HepG2 (cell line): ENCODE measurements around the gene SUPT6H. TPM values are rescaled to one million over a fixed set of nuclear protein-coding genes. Genes with fewer than 3 reads are reported as not detected.

Source experiments
- ATAC-seq: fragments of 200-7000 bp; cut with Tn5 transposase; 3 replicates; pipeline ENCODE4 v1.9.1; 2020; ENCODE audit warnings: mild to moderate bottlenecking, moderate library complexity
- BruUV-seq: library from RNA; stranded (reverse); fragments of 400-500 nt; replicated peaks from 2 replicates; lab custom pipeline; 2021; lab: Mats Ljungman, UMichigan
- CTCF ChIA-PET: fragments of 300-600 bp; formaldehyde crosslinking; extraction: SDS; loops from one replicate; lab custom pipeline; 2021; ENCODE audit warnings: low total read pairs, inconsistent platforms, low intra/inter-chr PET ratio; lab: Yijun Ruan, JAX
- POLR2A ChIA-PET: fragments of 350-600 bp; sonication (Branson Sonifier 250); formaldehyde crosslinking; loops from one replicate; lab custom pipeline; 2020; ENCODE audit warnings: antibody characterized with exemption, inconsistent platforms; lab: Yijun Ruan, JAX
- DNase-seq: peaks from one replicate; pipeline ENCODE4 v3.0.0-alpha.2; 2015; ENCODE audit warnings: low spot score
- FAIRE-seq: peaks from 3 replicates; lab custom pipeline; 2011; peaks lifted over from hg19 to GRCh38; lab: Jason Lieb, UNC
- H2AFZ ChIP-seq: one replicate; pipeline ENCODE4 v1.6.1; 2011; ENCODE audit warnings: low read length, inconsistent platforms
- H3K27ac ChIP-seq: fragments of 300-600 bp; 3 replicates; pipeline ENCODE4 v1.8.0; 2011; ENCODE audit warnings: mixed run types, mild to moderate bottlenecking, mixed read lengths, low read length, inconsistent platforms; ENCODE audit not compliant: insufficient read depth; ENCODE audit errors: extremely low read length
- H3K27me3 ChIP-seq, 2 experiments: fragments of 200-600 bp in 1 of 2; 2 replicates in 1 of 2; 3 replicates in 1 of 2; pipeline versions ENCODE4 v1.6.0 to v1.8.0; 2011; ENCODE audit warnings: low read length in 2 of 2, mild to moderate bottlenecking in 2 of 2, moderate library complexity in 2 of 2, inconsistent platforms in 1 of 2; ENCODE audit not compliant: insufficient read depth in 2 of 2, control insufficient read depth in 1 of 2
- H3K36me3 ChIP-seq, 2 experiments: fragments of 200-600 bp in 1 of 2; replicated peaks in 1 of 2; 2 replicates in 1 of 2; 3 replicates in 1 of 2; pipeline versions ENCODE4 v1.5.1 to v1.8.0; 2011; ENCODE audit warnings: low read length in 2 of 2, inconsistent platforms in 1 of 2; ENCODE audit not compliant: insufficient read depth in 2 of 2, control insufficient read depth in 1 of 2
- H3K4me1 ChIP-seq: 2 replicates; pipeline ENCODE4 v1.5.1; 2012; ENCODE audit warnings: low read length, inconsistent platforms; ENCODE audit not compliant: insufficient read depth
- H3K4me2 ChIP-seq: 2 replicates; pipeline ENCODE4 v1.6.0; 2011; ENCODE audit warnings: low read depth, low read length, inconsistent platforms
- H3K4me3 ChIP-seq, 3 experiments: fragments of 200-600 bp in 1 of 3; sonication (generic), shearing (Covaris generic) in 1 of 3; replicated peaks in 1 of 3; 2 replicates each; pipeline ENCODE4 v1.5.1; 2011 to 2016; ENCODE audit warnings: low read length in 3 of 3, inconsistent platforms in 2 of 3, low read depth in 2 of 3, mild to moderate bottlenecking in 2 of 3, control low read depth in 1 of 3, mixed read lengths in 1 of 3; ENCODE audit not compliant: insufficient read depth in 1 of 3
- H3K79me2 ChIP-seq: one replicate; pipeline ENCODE4 v1.6.1; 2011; ENCODE audit warnings: low read length, inconsistent platforms; ENCODE audit not compliant: insufficient read depth
- H3K9ac ChIP-seq: 2 replicates; pipeline ENCODE4 v1.6.0; 2011; ENCODE audit warnings: mild to moderate bottlenecking, low read depth, low read length, inconsistent platforms; ENCODE audit not compliant: insufficient read depth
- H3K9me3 ChIP-seq: 2 replicates; pipeline ENCODE4 v1.5.1; 2012; ENCODE audit warnings: mild to moderate bottlenecking, low read length
- H4K20me1 ChIP-seq: 2 replicates; pipeline ENCODE4 v1.6.0; 2011; ENCODE audit warnings: inconsistent platforms, mild to moderate bottlenecking, low read length, moderate library complexity; ENCODE audit not compliant: insufficient read depth
- DMTF1 ChIP-seq: sonication (generic); formaldehyde crosslinking; IDR thresholded peaks from 2 replicates; pipeline ENCODE4 v1.4.0; 2020; ENCODE audit warnings: mild to moderate bottlenecking, missing genetic modification reagents
- DR1 ChIP-seq: sonication (generic); formaldehyde crosslinking; IDR thresholded peaks from 2 replicates; pipeline ENCODE4 v1.8.0; 2021; ENCODE audit warnings: mild to moderate bottlenecking, missing genetic modification reagents, inconsistent platforms
- EEA1 ChIP-seq: sonication (generic); formaldehyde crosslinking; IDR thresholded peaks from 2 replicates; pipeline ENCODE4 v1.5.1; 2020; ENCODE audit warnings: mild to moderate bottlenecking, missing genetic modification reagents, borderline replicate concordance
- EHMT2 ChIP-seq: fragments of 200-600 bp; sonication (generic); IDR thresholded peaks from 2 replicates; pipeline ENCODE4 v1.7.0; 2017; ENCODE audit warnings: antibody characterized with exemption, low read depth, low read length, borderline replicate concordance
- HOXA9 ChIP-seq: sonication (generic); formaldehyde crosslinking; IDR thresholded peaks from 2 replicates; pipeline ENCODE4 v1.8.1; 2022; ENCODE audit warnings: missing genetic modification reagents, mild to moderate bottlenecking, moderate library complexity, borderline replicate concordance
- JARID2 ChIP-seq: sonication (generic); formaldehyde crosslinking; IDR thresholded peaks from 2 replicates; pipeline ENCODE4 v1.8.1; 2023; ENCODE audit warnings: missing genetic modification reagents, inconsistent platforms; ENCODE audit not compliant: insufficient replicate concordance
- LBX2 ChIP-seq: sonication (generic); formaldehyde crosslinking; IDR thresholded peaks from 2 replicates; pipeline ENCODE4 v1.5.0; 2020; ENCODE audit warnings: missing genetic modification reagents, mild to moderate bottlenecking, borderline replicate concordance
- PLRG1 ChIP-seq: fragments of 450-650 bp; conservative IDR thresholded peaks from 2 replicates; pipeline ENCODE4 v1.6.1; 2016
- RORA ChIP-seq: sonication (generic); formaldehyde crosslinking; IDR thresholded peaks from 2 replicates; pipeline ENCODE4 v1.5.0; 2020; ENCODE audit warnings: mild to moderate bottlenecking, missing genetic modification reagents, moderate library complexity
- SP5 ChIP-seq: IDR thresholded peaks from 2 replicates; pipeline ENCODE4 v1.6.1; 2016; ENCODE audit warnings: low read depth, borderline replicate concordance
- SRY ChIP-seq: sonication (generic); formaldehyde crosslinking; IDR thresholded peaks from 2 replicates; pipeline ENCODE4 v1.8.0; 2022; ENCODE audit warnings: mild to moderate bottlenecking, missing genetic modification reagents
- TARDBP ChIP-seq: sonication (generic); formaldehyde crosslinking; IDR thresholded peaks from 2 replicates; pipeline ENCODE4 v1.8.0; 2022; ENCODE audit warnings: mild to moderate bottlenecking, missing genetic modification reagents
- TCF7L2 ChIP-seq: IDR thresholded peaks from 2 replicates; pipeline ENCODE4 v1.6.1; 2011; ENCODE audit warnings: mild to moderate bottlenecking, low read depth, low read length, moderate library complexity
- ZNF12 ChIP-seq: sonication (generic); formaldehyde crosslinking; IDR thresholded peaks from 2 replicates; pipeline ENCODE4 v1.5.0; 2020; ENCODE audit warnings: missing genetic modification reagents
- ZNF143 ChIP-seq: sonication (generic); formaldehyde crosslinking; IDR thresholded peaks from 2 replicates; pipeline ENCODE4 v1.4.0; 2020; ENCODE audit warnings: missing genetic modification reagents
- ZNF275 ChIP-seq: sonication (generic); formaldehyde crosslinking; IDR thresholded peaks from 2 replicates; pipeline ENCODE4 v1.8.0; 2022; ENCODE audit warnings: missing genetic modification reagents, mild to moderate bottlenecking, inconsistent platforms, borderline replicate concordance
- ZNF317 ChIP-seq: sonication (generic); formaldehyde crosslinking; IDR thresholded peaks from 2 replicates; pipeline ENCODE4 v1.5.0; 2020; ENCODE audit warnings: mild to moderate bottlenecking, missing genetic modification reagents
- ZNF513 ChIP-seq: sonication (generic); formaldehyde crosslinking; conservative IDR thresholded peaks from 2 replicates; pipeline ENCODE4 v1.5.0; 2020; ENCODE audit warnings: missing genetic modification reagents
- WGBS: methylation state at CpG from one replicate; pipeline ENCODE4 v1.1.6; 2017; ENCODE audit warnings: low lambda C conversion rate; 5-methylcytosine and 5-hydroxymethylcytosine counted together
- in situ Hi-C: cut with HindIII; loops from 2 replicates; pipeline ENCODE4 v1.10.0; 2017; ENCODE audit warnings: low pct_unique_long_range_greater_than_20kb; ENCODE audit not compliant: extremely low pct_ligation_motif_present
- intact Hi-C: fragments of 100-400 bp; cut with micrococcal nuclease; formaldehyde crosslinking; loops from one replicate; pipeline ENCODE4 v1.10.0; 2022; ENCODE audit not compliant: unreplicated experiment
- polyA plus RNA-seq, 8 experiments: library from polyadenylated mRNA; depleted of rRNA in 3 of 8; stranded (reverse) in 7 of 8; unstranded in 1 of 8; fragments of >200 nt; fragmentation: Illumina TruSeq in 4 of 8; extraction: Trizol in 4 of 8; gene quantifications; 2 replicates each; pipeline versions ENCODE4 v1.2.1 to v1.2.3, GENCODE V29; 2011 to 2016; ENCODE audit warnings: low read depth in 4 of 8, missing spikeins in 1 of 8, mixed read lengths in 1 of 8; ENCODE audit not compliant: insufficient read depth in 1 of 8
- total RNA-seq, 5 experiments: library from RNA; depleted of rRNA; stranded (reverse); fragments of >200 nt; fragmentation: Illumina TruSeq; extraction: Trizol; gene quantifications; 2 replicates each; pipeline ENCODE4 v1.2.3, GENCODE V29; 2016; ENCODE audit warnings: low read depth in 1 of 5

SUPT6H gene
- total and polyA plus RNA-seq, 2 of the 13 experiments (the other 11 are each of a cell fraction or from before 2014, with no cell fraction given): 32.7 to 39.9 TPM

GRCh38 chr17:28735242-28735722 lies 73.3 kb downstream of the SUPT6H start:
- no peak overlapping the region for H3K4me3 ChIP-seq
- no CpG with 5 or more reads among the region's 5 CpGs for WGBS
- no peaks in the 10 kb centered on the region for H3K4me1 ChIP-seq
- peaks cover 0 to 11% of the 10 kb centered on the region in 2 experiments; a peak in 2 of 5 replicates for H3K36me3 ChIP-seq
- H2AFZ ChIP-seq: no peak overlapping the region
- in situ Hi-C loops (loop anchor here (25.0 kb wide), 1 partner anchor 377 kb away; no protein-coding TSS in a partner anchor), intact Hi-C loops (no loop called here)
- H3K9me3 ChIP-seq: no peaks in the 10 kb centered on the region
- H4K20me1 ChIP-seq: no peaks in the 10 kb centered on the region
- no peaks in the 10 kb centered on the region for H3K27me3 ChIP-seq
- DNase-seq (no peak), FAIRE-seq (no peak), ATAC-seq (peak; percentile 24; the same call in 2 of the 3 replicates)
- no peak overlapping the region for H3K27ac ChIP-seq
- H3K4me2 ChIP-seq: no peak overlapping the region
- BruUV-seq: no TSS peak
- ChIA-PET CTCF (no interaction called here), POLR2A (interaction anchor here (0.6 to 1.5 kb wide), 2 partner anchors 8 to 16 kb away, joined by 4 to 5 read pairs; partner anchors contain the start of gene RPL23A)
- no peak overlapping the region for H3K9ac ChIP-seq
- TF ChIP-seq ZNF317 (CRISPR knock-in tag) (no peak), TARDBP (CRISPR knock-in tag) (no peak), DR1 (CRISPR knock-in tag) (no peak), DMTF1 (no peak), ZNF143 (no peak), ZNF513 (no peak), JARID2 (CRISPR knock-in tag) (no peak), LBX2 (CRISPR knock-in tag) (no peak), SRY (CRISPR knock-in tag) (no peak), ZNF12 (no peak), EHMT2 (no peak), TCF7L2 (no peak), PLRG1 (no peak), SP5 (CRISPR knock-in tag) (no peak), RORA (no peak), ZNF275 (no peak), EEA1 (no peak), HOXA9 (CRISPR knock-in tag) (no peak)
- H3K79me2 ChIP-seq: no peaks in the 10 kb centered on the region
